GM19239 (cell line): ENCODE results near the gene RAPGEF4.

ENCODE experiments used
- DNase-seq: peaks from one replicate; pipeline ENCODE4 v3.0.0; 2011; ENCODE audit warnings: low spot score; ENCODE audit not compliant: insufficient read length
- FAIRE-seq: peaks from 2 replicates; lab custom pipeline; 2011; peaks lifted over from hg19 to GRCh38; lab: Jason Lieb, UNC

Gene RAPGEF4

GRCh38 chr2:172849519-172850217, 114.0 kb downstream of the RAPGEF4 start:
- FAIRE-seq (no peak), DNase-seq (no peak)

- no peak for DNase-seq
- FAIRE-seq, result no peak
Measured at GRCh38 chr2:172855588-172855987, 119.9 kb downstream of the RAPGEF4 start.

- FAIRE-seq (no peak), DNase-seq (no peak)
Measured at GRCh38 chr2:172856606-172857005, 121.0 kb downstream of the RAPGEF4 start.

- DNase-seq (no peak), FAIRE-seq (no peak)
Measured at GRCh38 chr2:172858473-172858745, 122.8 kb downstream of the RAPGEF4 start.

GRCh38 chr2:172859581-172860335, 124.1 kb downstream of the RAPGEF4 start:
- FAIRE-seq (no peak), DNase-seq (no peak)

- FAIRE-seq (no peak), DNase-seq (no peak)
Measured at GRCh38 chr2:172860336-172860707, 124.7 kb downstream of the RAPGEF4 start.

GRCh38 chr2:172861098-172861497, 125.5 kb downstream of the RAPGEF4 start:
- FAIRE-seq, result no peak
- no peak for DNase-seq

GRCh38 chr2:172861656-172862476, 126.2 kb downstream of the RAPGEF4 start:
- DNase-seq (no peak), FAIRE-seq (no peak)

- FAIRE-seq, result no peak
Measured at GRCh38 chr2:172863341-172863740, 127.7 kb downstream of the RAPGEF4 start.

GRCh38 chr2:172864182-172864581, 128.5 kb downstream of the RAPGEF4 start:
- peak; percentile 19 for DNase-seq
- FAIRE-seq, result peak; percentile 49

More at GRCh38 chr2:172863341-172863740, 127.7 kb downstream of the RAPGEF4 start:
- no peak for DNase-seq

- FAIRE-seq, result no peak
- no peak for DNase-seq
Measured at GRCh38 chr2:172865422-172865821, 129.8 kb downstream of the RAPGEF4 start.

- DNase-seq (no peak), FAIRE-seq (no peak)
Measured at GRCh38 chr2:172869861-172870260, 134.2 kb downstream of the RAPGEF4 start.

- FAIRE-seq (no peak), DNase-seq (no peak)
Measured at GRCh38 chr2:172870396-172870795, 134.8 kb downstream of the RAPGEF4 start.

- FAIRE-seq (no peak), DNase-seq (no peak)
Measured at GRCh38 chr2:172877826-172878225, 142.2 kb downstream of the RAPGEF4 start.

GRCh38 chr2:172878260-172878659, 142.6 kb downstream of the RAPGEF4 start:
- FAIRE-seq (no peak), DNase-seq (no peak)

GRCh38 chr2:172884336-172884735, 148.7 kb downstream of the RAPGEF4 start:
- no peak for FAIRE-seq

GRCh38 chr2:172885996-172886395, 150.4 kb downstream of the RAPGEF4 start:
- FAIRE-seq, result no peak

More at GRCh38 chr2:172884336-172884735, 148.7 kb downstream of the RAPGEF4 start:
- no peak for DNase-seq

GRCh38 chr2:172887280-172887679, 151.6 kb downstream of the RAPGEF4 start:
- DNase-seq (no peak), FAIRE-seq (no peak)

More at GRCh38 chr2:172885996-172886395, 150.4 kb downstream of the RAPGEF4 start:
- no peak for DNase-seq

- DNase-seq, result no peak
- no peak for FAIRE-seq
Measured at GRCh38 chr2:172888714-172889669, 153.3 kb downstream of the RAPGEF4 start.
